HepG2 (cell line): ENCODE results near the gene KLF15. TPM values are rescaled to one million over a fixed set of nuclear protein-coding genes. Genes with fewer than 3 reads are reported as not detected.
A peak's percentile ranks its signal among the peaks of the same experiment; 100 is the strongest.

Experiments used
- ARHGAP35 ChIP-seq: sonication (generic); formaldehyde crosslinking; IDR thresholded peaks from 2 replicates; pipeline ENCODE4 v1.9.0; 2022; ENCODE audit warnings: mild to moderate bottlenecking, inconsistent platforms, moderate library complexity, missing genetic modification reagents, borderline replicate concordance
- ETV6 ChIP-seq: sonication (generic); formaldehyde crosslinking; conservative IDR thresholded peaks from 2 replicates; pipeline ENCODE4 v1.4.0; 2020; ENCODE audit warnings: missing genetic modification reagents
- FOXO1 ChIP-seq: sonication (generic); formaldehyde crosslinking; IDR thresholded peaks from 2 replicates; pipeline ENCODE4 v1.4.0; 2020; ENCODE audit warnings: missing genetic modification reagents
- HOXA7 ChIP-seq: sonication (generic); formaldehyde crosslinking; IDR thresholded peaks from 2 replicates; pipeline ENCODE4 v1.8.1; 2022; ENCODE audit warnings: mild to moderate bottlenecking, missing genetic modification reagents, moderate library complexity
- IRF1 ChIP-seq: sonication (generic); formaldehyde crosslinking; IDR thresholded peaks from 2 replicates; pipeline ENCODE4 v1.4.0; 2020; ENCODE audit warnings: low read depth, mild to moderate bottlenecking, missing genetic modification reagents
- MTA1 ChIP-seq: sonication (generic); formaldehyde crosslinking; IDR thresholded peaks from 2 replicates; pipeline ENCODE4 v1.4.0; 2020; ENCODE audit warnings: missing genetic modification reagents, mild to moderate bottlenecking, borderline replicate concordance
- MYC ChIP-seq: sonication (generic); formaldehyde crosslinking; IDR thresholded peaks from 2 replicates; pipeline ENCODE4 v1.9.0; 2021; ENCODE audit warnings: missing genetic modification reagents, borderline replicate concordance
- NFRKB ChIP-seq: fragments of 450-650 bp; IDR thresholded peaks from 2 replicates; pipeline ENCODE4 v1.6.1; 2017
- PAF1 ChIP-seq: IDR thresholded peaks from 2 replicates; pipeline ENCODE4 v1.6.1; 2016; ENCODE audit warnings: missing genetic modification reagents, missing compliant biosample characterization
- RFXANK ChIP-seq: IDR thresholded peaks from 2 replicates; pipeline ENCODE4 v1.6.1; 2016
- SSRP1 ChIP-seq: IDR thresholded peaks from 2 replicates; pipeline ENCODE4 v1.6.1; 2016; ENCODE audit warnings: control low read depth
- TBP ChIP-seq: sonication (generic); formaldehyde crosslinking; IDR thresholded peaks from 2 replicates; pipeline ENCODE4 v1.5.0; 2020; ENCODE audit warnings: missing genetic modification reagents
- ZBTB7A ChIP-seq: sonication (generic); formaldehyde crosslinking; IDR thresholded peaks from 2 replicates; pipeline ENCODE4 v1.8.0; 2022; ENCODE audit warnings: mild to moderate bottlenecking, missing genetic modification reagents
- ZKSCAN8 ChIP-seq: IDR thresholded peaks from 2 replicates; pipeline ENCODE4 v1.6.1; 2016; ENCODE audit warnings: borderline replicate concordance, missing genetic modification reagents, missing compliant biosample characterization
- ZNF232 ChIP-seq: sonication (generic); formaldehyde crosslinking; IDR thresholded peaks from 2 replicates; pipeline ENCODE4 v1.4.0; 2020; ENCODE audit warnings: missing genetic modification reagents, borderline replicate concordance
- ZNF512B ChIP-seq: sonication (generic); formaldehyde crosslinking; IDR thresholded peaks from 2 replicates; pipeline ENCODE4 v1.5.1; 2020; ENCODE audit warnings: missing genetic modification reagents, mild to moderate bottlenecking, borderline replicate concordance
- ZNF572 ChIP-seq: sonication (generic); formaldehyde crosslinking; IDR thresholded peaks from 2 replicates; pipeline ENCODE4 v1.5.1; 2020; ENCODE audit warnings: mild to moderate bottlenecking, missing genetic modification reagents
- ZNF75D ChIP-seq: sonication (generic); formaldehyde crosslinking; IDR thresholded peaks from 2 replicates; pipeline ENCODE4 v1.8.1; 2023; ENCODE audit warnings: missing genetic modification reagents, mild to moderate bottlenecking, borderline replicate concordance
- ZNF83 ChIP-seq: sonication (generic); formaldehyde crosslinking; IDR thresholded peaks from 2 replicates; pipeline ENCODE4 v1.4.0; 2020; ENCODE audit warnings: missing genetic modification reagents, mild to moderate bottlenecking, borderline replicate concordance
- polyA plus RNA-seq, 8 experiments: library from polyadenylated mRNA; depleted of rRNA in 3 of 8; stranded (reverse) in 7 of 8; unstranded in 1 of 8; fragments of >200 nt; fragmentation: Illumina TruSeq in 4 of 8; extraction: Trizol in 4 of 8; gene quantifications; 2 replicates each; pipeline versions ENCODE4 v1.2.1 to v1.2.3, GENCODE V29; 2011 to 2016; ENCODE audit warnings: low read depth in 4 of 8, missing spikeins in 1 of 8, mixed read lengths in 1 of 8; ENCODE audit not compliant: insufficient read depth in 1 of 8
- total RNA-seq, 5 experiments: library from RNA; depleted of rRNA; stranded (reverse); fragments of >200 nt; fragmentation: Illumina TruSeq; extraction: Trizol; gene quantifications; 2 replicates each; pipeline ENCODE4 v1.2.3, GENCODE V29; 2016; ENCODE audit warnings: low read depth in 1 of 5
- TF ChIP-seq, protein P1 (sequence below): sonication (generic); formaldehyde crosslinking; IDR thresholded peaks from 2 replicates; pipeline ENCODE4 v1.8.0; 2022; ENCODE audit warnings: mild to moderate bottlenecking, missing genetic modification reagents, moderate library complexity
- TF ChIP-seq, protein P2 (sequence below): sonication (generic); formaldehyde crosslinking; IDR thresholded peaks from 2 replicates; pipeline ENCODE4 v1.5.1; 2020; ENCODE audit warnings: mild to moderate bottlenecking, moderate library complexity, missing genetic modification reagents
- TF ChIP-seq, protein P3 (sequence below): sonication (generic); formaldehyde crosslinking; IDR thresholded peaks from 2 replicates; pipeline ENCODE4 v1.4.0; 2020; ENCODE audit warnings: missing genetic modification reagents

The KLF15 gene
- total and polyA plus RNA-seq, 2 of the 13 experiments (the other 11 are each of a cell fraction or from before 2014, with no cell fraction given): 7.1 to 7.8 TPM

GRCh38 chr3:126340943-126341754 is 16.1 kb downstream of the KLF15 start (continued):
- TF ChIP-seq SSRP1 (CRISPR knock-in tag) (no peak), NFRKB (no peak), TBP (CRISPR knock-in tag) (no peak), PAF1 (no peak), ZNF232 (CRISPR knock-in tag) (no peak), FOXO1 (peak; percentile 71; the same call in 1 of the 2 replicates), ZNF83 (no peak), ZNF75D (CRISPR knock-in tag) (no peak), ZKSCAN8 (CRISPR knock-in tag) (no peak), MTA1 (CRISPR knock-in tag) (peak; percentile 80; the same call in 1 of the 2 replicates), RFXANK (CRISPR knock-in tag) (no peak), ZNF572 (CRISPR knock-in tag) (no peak), ZBTB7A (CRISPR knock-in tag) (peak; percentile 100), IRF1 (no peak), MYC (peak; percentile 27; the same call in 1 of the 2 replicates), ETV6 (CRISPR knock-in tag) (no peak), ZNF512B (no peak), HOXA7 (no peak), ARHGAP35 (no peak)
- TF ChIP-seq, protein P1, sequence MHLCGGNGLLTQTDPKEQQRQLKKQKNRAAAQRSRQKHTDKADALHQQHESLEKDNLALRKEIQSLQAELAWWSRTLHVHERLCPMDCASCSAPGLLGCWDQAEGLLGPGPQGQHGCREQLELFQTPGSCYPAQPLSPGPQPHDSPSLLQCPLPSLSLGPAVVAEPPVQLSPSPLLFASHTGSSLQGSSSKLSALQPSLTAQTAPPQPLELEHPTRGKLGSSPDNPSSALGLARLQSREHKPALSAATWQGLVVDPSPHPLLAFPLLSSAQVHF (CRISPR knock-in tag): no peak
- TF ChIP-seq, protein P2, sequence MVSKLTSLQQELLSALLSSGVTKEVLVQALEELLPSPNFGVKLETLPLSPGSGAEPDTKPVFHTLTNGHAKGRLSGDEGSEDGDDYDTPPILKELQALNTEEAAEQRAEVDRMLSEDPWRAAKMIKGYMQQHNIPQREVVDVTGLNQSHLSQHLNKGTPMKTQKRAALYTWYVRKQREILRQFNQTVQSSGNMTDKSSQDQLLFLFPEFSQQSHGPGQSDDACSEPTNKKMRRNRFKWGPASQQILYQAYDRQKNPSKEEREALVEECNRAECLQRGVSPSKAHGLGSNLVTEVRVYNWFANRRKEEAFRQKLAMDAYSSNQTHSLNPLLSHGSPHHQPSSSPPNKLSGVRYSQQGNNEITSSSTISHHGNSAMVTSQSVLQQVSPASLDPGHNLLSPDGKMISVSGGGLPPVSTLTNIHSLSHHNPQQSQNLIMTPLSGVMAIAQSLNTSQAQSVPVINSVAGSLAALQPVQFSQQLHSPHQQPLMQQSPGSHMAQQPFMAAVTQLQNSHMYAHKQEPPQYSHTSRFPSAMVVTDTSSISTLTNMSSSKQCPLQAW: no peak
- TF ChIP-seq, protein P3, sequence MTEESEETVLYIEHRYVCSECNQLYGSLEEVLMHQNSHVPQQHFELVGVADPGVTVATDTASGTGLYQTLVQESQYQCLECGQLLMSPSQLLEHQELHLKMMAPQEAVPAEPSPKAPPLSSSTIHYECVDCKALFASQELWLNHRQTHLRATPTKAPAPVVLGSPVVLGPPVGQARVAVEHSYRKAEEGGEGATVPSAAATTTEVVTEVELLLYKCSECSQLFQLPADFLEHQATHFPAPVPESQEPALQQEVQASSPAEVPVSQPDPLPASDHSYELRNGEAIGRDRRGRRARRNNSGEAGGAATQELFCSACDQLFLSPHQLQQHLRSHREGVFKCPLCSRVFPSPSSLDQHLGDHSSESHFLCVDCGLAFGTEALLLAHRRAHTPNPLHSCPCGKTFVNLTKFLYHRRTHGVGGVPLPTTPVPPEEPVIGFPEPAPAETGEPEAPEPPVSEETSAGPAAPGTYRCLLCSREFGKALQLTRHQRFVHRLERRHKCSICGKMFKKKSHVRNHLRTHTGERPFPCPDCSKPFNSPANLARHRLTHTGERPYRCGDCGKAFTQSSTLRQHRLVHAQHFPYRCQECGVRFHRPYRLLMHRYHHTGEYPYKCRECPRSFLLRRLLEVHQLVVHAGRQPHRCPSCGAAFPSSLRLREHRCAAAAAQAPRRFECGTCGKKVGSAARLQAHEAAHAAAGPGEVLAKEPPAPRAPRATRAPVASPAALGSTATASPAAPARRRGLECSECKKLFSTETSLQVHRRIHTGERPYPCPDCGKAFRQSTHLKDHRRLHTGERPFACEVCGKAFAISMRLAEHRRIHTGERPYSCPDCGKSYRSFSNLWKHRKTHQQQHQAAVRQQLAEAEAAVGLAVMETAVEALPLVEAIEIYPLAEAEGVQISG (CRISPR knock-in tag): peak; percentile 27; the same call in 1 of the 2 replicates
